Neural progenitor cell (in vitro differentiated cells): ENCODE measurements around the gene PEX26. TPM values are rescaled to one million over a fixed set of nuclear protein-coding genes. Genes with fewer than 3 reads are reported as not detected.

Experiments
- DNase-seq: peaks from one replicate; pipeline ENCODE4 v3.0.0-alpha.2; 2016; ENCODE audit warnings: low spot score
- H2AFZ ChIP-seq: fragments of 200-600 bp; sonication (generic); replicated peaks from 2 replicates; pipeline ENCODE4 v1.6.1; 2016; ENCODE audit warnings: antibody characterized with exemption
- H3F3A ChIP-seq: fragments of 200-600 bp; sonication (generic); 2 replicates; pipeline ENCODE4 v1.6.1; 2016; ENCODE audit warnings: antibody characterized with exemption, low read depth
- H3K27ac ChIP-seq: fragments of 200-600 bp; sonication (generic); 2 replicates; pipeline ENCODE4 v1.5.1; 2016; ENCODE audit warnings: mild to moderate bottlenecking
- H3K27me3 ChIP-seq: fragments of 200-600 bp; sonication (generic); 2 replicates; pipeline ENCODE4 v1.6.1; 2016; ENCODE audit warnings: mild to moderate bottlenecking, moderate library complexity
- H3K36me3 ChIP-seq: fragments of 200-600 bp; sonication (generic); 2 replicates; pipeline ENCODE4 v1.5.1; 2016
- H3K4me1 ChIP-seq: fragments of 200-600 bp; sonication (generic); 2 replicates; pipeline ENCODE4 v1.6.1; 2016; ENCODE audit warnings: mixed run types
- H3K4me2 ChIP-seq: fragments of 200-600 bp; sonication (generic); 2 replicates; pipeline ENCODE4 v1.6.1; 2016
- H3K4me3 ChIP-seq: fragments of 200-600 bp; sonication (generic); 2 replicates; pipeline ENCODE4 v1.5.1; 2016
- H3K79me2 ChIP-seq: fragments of 200-600 bp; sonication (generic); 2 replicates; pipeline ENCODE4 v1.6.1; 2016; ENCODE audit warnings: low read depth
- H3K9ac ChIP-seq: fragments of 200-600 bp; sonication (generic); 2 replicates; pipeline ENCODE4 v1.6.1; 2016
- H3K9me3 ChIP-seq: fragments of 200-600 bp; sonication (generic); 2 replicates; pipeline ENCODE4 v1.5.1; 2016; ENCODE audit warnings: low read depth
- H4K20me1 ChIP-seq: fragments of 200-600 bp; sonication (generic); 2 replicates; pipeline ENCODE4 v1.6.1; 2016; ENCODE audit warnings: low read depth
- H3K27ac Mint-ChIP-seq: 3 replicates; pipeline ENCODE4 v1.8.0; 2021; ENCODE audit warnings: mixed read lengths
- H3K27me3 Mint-ChIP-seq: 2 replicates; pipeline ENCODE4 v1.8.0; 2022; ENCODE audit warnings: low read depth, mild to moderate bottlenecking, inconsistent platforms, moderate library complexity, mixed read lengths; ENCODE audit not compliant: insufficient read depth
- H3K36me3 Mint-ChIP-seq: 3 replicates; pipeline ENCODE4 v1.8.0; 2021; ENCODE audit warnings: mixed read lengths
- H3K4me1 Mint-ChIP-seq: 3 replicates; pipeline ENCODE4 v1.8.0; 2021; ENCODE audit warnings: mixed read lengths
- H3K4me3 Mint-ChIP-seq: 3 replicates; pipeline ENCODE4 v1.8.0; 2021; ENCODE audit warnings: mild to moderate bottlenecking, moderate library complexity, mixed read lengths
- H3K9me3 Mint-ChIP-seq: 3 replicates; pipeline ENCODE4 v1.8.0; 2020; ENCODE audit warnings: mixed read lengths
- CTCF ChIP-seq: fragments of 200-600 bp; sonication (generic); IDR thresholded peaks from 2 replicates; pipeline ENCODE4 v1.5.1; 2017; ENCODE audit warnings: antibody characterized with exemption, mild to moderate bottlenecking
- EZH2 ChIP-seq: fragments of 200-600 bp; sonication (generic); IDR thresholded peaks from 2 replicates; pipeline ENCODE4 v1.6.1; 2017; ENCODE audit warnings: antibody characterized with exemption, mild to moderate bottlenecking, moderate library complexity
- EZH2phosphoT487 ChIP-seq: fragments of 200-600 bp; sonication (generic); IDR thresholded peaks from 2 replicates; pipeline ENCODE4 v1.6.1; 2017; ENCODE audit warnings: antibody characterized with exemption
- total RNA-seq: library from RNA; depleted of rRNA; stranded (reverse); fragments of >200 nt; gene quantifications from 2 replicates; pipeline ENCODE4 v1.2.3, GENCODE V29; 2015; ENCODE audit warnings: low replicate concordance

The PEX26 gene
- total RNA-seq, 1 donor from 2014 or later: 22.9 TPM

GRCh38 chr22:18116634-18117033, 38.8 kb downstream of the PEX26 start:
- no peak for DNase-seq
- TF ChIP-seq EZH2 (no peak), EZH2phosphoT487 (no peak), CTCF (no peak)
- H3F3A ChIP-seq: no peaks in the 10 kb centered on the region
- Mint-ChIP-seq H3K4me1 (peaks cover 7% of the 10 kb centered on the region), H3K36me3 (no peaks in the 10 kb centered on the region), H3K27me3 (peaks cover 10% of the 10 kb centered on the region), H3K4me3 (no peak overlapping the region), H3K9me3 (no peaks in the 10 kb centered on the region), H3K27ac (no peak overlapping the region)
- H3K36me3 ChIP-seq: no peaks in the 10 kb centered on the region
- no peak overlapping the region for H3K9ac ChIP-seq
- no peak overlapping the region for H3K27ac ChIP-seq
- no peaks in the 10 kb centered on the region for H3K79me2 ChIP-seq
- no peaks in the 10 kb centered on the region for H4K20me1 ChIP-seq
- H3K27me3 ChIP-seq: peaks cover 18% of the 10 kb centered on the region
- H2AFZ ChIP-seq: no peak overlapping the region
- H3K4me1 ChIP-seq: peaks cover 1% of the 10 kb centered on the region
- no peak overlapping the region for H3K4me2 ChIP-seq
- H3K4me3 ChIP-seq: no peak overlapping the region
- no peaks in the 10 kb centered on the region for H3K9me3 ChIP-seq

GRCh38 chr22:18118345-18118915, 40.6 kb downstream of the PEX26 start:
- no peaks in the 10 kb centered on the region for H3K36me3 ChIP-seq
- H3K27ac Mint-ChIP-seq: no peak overlapping the region

GRCh38 chr22:18119409-18120110, 41.8 kb downstream of the PEX26 start:
- H3K4me1 Mint-ChIP-seq: peaks cover 8% of the 10 kb centered on the region
- H3K36me3 Mint-ChIP-seq: no peaks in the 10 kb centered on the region

More at GRCh38 chr22:18118345-18118915, 40.6 kb downstream of the PEX26 start:
- H3K4me3 Mint-ChIP-seq: no peak overlapping the region
- Histone ChIP-seq H3K9ac (no peak overlapping the region), H3K9me3 (no peaks in the 10 kb centered on the region), H3K4me1 (peaks cover 9% of the 10 kb centered on the region), H3F3A (no peaks in the 10 kb centered on the region), H3K27ac (no peak overlapping the region), H2AFZ (no peak overlapping the region), H3K4me3 (no peak overlapping the region), H3K27me3 (no peaks in the 10 kb centered on the region), H4K20me1 (no peaks in the 10 kb centered on the region), H3K79me2 (no peaks in the 10 kb centered on the region), H3K4me2 (no peak overlapping the region)
- H3K36me3 Mint-ChIP-seq: no peaks in the 10 kb centered on the region
- TF ChIP-seq EZH2phosphoT487 (no peak), CTCF (no peak), EZH2 (no peak)
- DNase-seq: no peak
- H3K4me1 Mint-ChIP-seq: peaks cover 8% of the 10 kb centered on the region
- peaks cover 4% of the 10 kb centered on the region for H3K27me3 Mint-ChIP-seq
- no peaks in the 10 kb centered on the region for H3K9me3 Mint-ChIP-seq

More at GRCh38 chr22:18119409-18120110, 41.8 kb downstream of the PEX26 start:
- Histone ChIP-seq H3K36me3 (no peaks in the 10 kb centered on the region), H4K20me1 (no peaks in the 10 kb centered on the region), H3K4me1 (peaks cover 9% of the 10 kb centered on the region), H3K4me3 (no peak overlapping the region), H3K4me2 (no peak overlapping the region), H3K27me3 (no peaks in the 10 kb centered on the region), H3F3A (no peaks in the 10 kb centered on the region), H3K9me3 (no peaks in the 10 kb centered on the region), H3K79me2 (no peaks in the 10 kb centered on the region), H2AFZ (no peak overlapping the region), H3K27ac (no peak overlapping the region), H3K9ac (no peak overlapping the region)
- DNase-seq: no peak
- H3K27me3 Mint-ChIP-seq: peaks cover 2% of the 10 kb centered on the region
- TF ChIP-seq EZH2: no peak
- no peak for TF ChIP-seq EZH2phosphoT487
- TF ChIP-seq CTCF: no peak
- H3K9me3 Mint-ChIP-seq: no peaks in the 10 kb centered on the region
- no peak overlapping the region for H3K4me3 Mint-ChIP-seq
- no peak overlapping the region for H3K27ac Mint-ChIP-seq
